ENCODE results near the gene RASGRF2.
A peak's percentile ranks its signal among the peaks of the same experiment; 100 is the strongest.

Gene RASGRF2

DNA sequence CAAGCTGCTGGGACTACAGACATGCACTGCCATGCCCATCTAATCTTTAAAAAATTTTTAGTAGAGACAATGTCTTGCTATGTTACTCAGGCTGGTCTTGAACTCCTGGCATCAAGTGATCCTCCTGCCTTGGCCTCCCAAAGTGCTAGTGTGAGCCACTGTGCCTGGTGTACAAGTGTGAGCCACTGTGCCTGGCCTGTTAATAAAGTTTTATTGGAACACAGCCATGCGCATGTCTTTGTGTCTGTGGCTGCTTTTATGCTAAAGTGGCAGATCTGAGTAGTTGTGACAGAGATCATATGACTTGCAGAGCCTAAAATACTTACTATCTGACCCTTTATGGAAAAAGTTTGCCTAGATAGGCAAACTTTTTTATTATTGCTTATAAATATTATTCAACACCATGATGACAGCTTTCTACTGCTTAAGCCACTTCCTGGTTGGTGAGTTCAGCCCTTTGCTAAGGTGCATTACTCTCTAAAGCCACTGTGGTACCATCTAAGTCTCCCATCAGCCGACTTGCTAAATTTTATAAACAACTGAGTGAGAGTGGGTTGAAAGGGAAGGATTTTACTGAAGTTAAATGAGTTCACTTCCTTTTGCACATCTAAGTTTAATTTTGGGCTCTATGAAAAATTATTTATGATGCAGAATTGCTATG, 133.5 kb downstream of the RASGRF2 start:
- no peak for FAIRE-seq
- TF ChIP-seq, protein P1, sequence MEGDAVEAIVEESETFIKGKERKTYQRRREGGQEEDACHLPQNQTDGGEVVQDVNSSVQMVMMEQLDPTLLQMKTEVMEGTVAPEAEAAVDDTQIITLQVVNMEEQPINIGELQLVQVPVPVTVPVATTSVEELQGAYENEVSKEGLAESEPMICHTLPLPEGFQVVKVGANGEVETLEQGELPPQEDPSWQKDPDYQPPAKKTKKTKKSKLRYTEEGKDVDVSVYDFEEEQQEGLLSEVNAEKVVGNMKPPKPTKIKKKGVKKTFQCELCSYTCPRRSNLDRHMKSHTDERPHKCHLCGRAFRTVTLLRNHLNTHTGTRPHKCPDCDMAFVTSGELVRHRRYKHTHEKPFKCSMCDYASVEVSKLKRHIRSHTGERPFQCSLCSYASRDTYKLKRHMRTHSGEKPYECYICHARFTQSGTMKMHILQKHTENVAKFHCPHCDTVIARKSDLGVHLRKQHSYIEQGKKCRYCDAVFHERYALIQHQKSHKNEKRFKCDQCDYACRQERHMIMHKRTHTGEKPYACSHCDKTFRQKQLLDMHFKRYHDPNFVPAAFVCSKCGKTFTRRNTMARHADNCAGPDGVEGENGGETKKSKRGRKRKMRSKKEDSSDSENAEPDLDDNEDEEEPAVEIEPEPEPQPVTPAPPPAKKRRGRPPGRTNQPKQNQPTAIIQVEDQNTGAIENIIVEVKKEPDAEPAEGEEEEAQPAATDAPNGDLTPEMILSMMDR (IDR thresholded peaks at IDR 0.05; ENCODE audit: insufficient read depth, missing control alignments): no peak
- no peak for DNase-seq (ENCODE audit: insufficient read length, low spot score)

DNA sequence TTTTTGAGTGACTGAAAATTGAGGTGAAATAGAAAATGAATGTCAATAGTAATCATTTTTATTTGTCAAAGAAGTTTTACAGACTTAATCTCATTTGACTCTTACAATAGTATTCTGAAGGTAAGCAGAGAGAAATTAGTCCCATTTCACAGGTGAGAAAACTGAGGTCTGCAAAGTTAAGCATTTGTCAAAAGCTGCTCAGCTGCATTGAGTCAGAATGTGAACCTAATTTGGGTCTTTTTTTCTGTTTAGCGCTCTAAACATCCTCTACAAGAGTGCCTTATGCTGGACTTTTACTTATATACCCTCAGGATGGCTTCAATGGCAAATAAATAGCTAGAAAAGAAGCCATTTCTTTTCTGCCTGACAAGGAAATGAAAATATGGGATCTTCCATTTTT, 135.7 kb downstream of the RASGRF2 start:
- DNase-seq (ENCODE audit: insufficient read length, low spot score) (no peak), FAIRE-seq (no peak)
- TF ChIP-seq, protein P1 (IDR thresholded peaks at IDR 0.05; ENCODE audit: insufficient read depth, missing control alignments): no peak

DNA sequence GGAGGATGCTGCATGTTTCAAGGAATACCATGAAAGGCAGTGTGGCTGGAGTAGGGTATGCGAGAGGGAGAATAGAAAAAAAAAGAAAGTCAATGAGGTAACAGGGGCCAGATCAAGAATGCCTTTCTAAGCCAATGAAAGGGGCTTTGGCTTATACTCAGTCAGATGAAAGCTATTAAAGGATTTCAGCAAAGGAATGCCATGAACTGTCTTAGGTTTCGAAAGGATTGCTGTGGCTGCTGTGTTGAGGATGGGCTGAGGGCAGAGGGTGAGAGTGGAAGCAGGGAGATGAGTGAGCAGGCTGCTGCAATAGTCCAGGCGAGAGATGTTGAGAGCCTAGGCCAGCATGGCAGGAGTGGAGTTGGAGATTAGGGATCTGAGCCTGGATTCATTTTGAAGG, 137.6 kb downstream of the RASGRF2 start:
- TF ChIP-seq, protein P1 (IDR thresholded peaks at IDR 0.05; ENCODE audit: insufficient read depth, missing control alignments): no peak
- peak; percentile 91 for FAIRE-seq
- no peak for DNase-seq (ENCODE audit: insufficient read length, low spot score)

DNA sequence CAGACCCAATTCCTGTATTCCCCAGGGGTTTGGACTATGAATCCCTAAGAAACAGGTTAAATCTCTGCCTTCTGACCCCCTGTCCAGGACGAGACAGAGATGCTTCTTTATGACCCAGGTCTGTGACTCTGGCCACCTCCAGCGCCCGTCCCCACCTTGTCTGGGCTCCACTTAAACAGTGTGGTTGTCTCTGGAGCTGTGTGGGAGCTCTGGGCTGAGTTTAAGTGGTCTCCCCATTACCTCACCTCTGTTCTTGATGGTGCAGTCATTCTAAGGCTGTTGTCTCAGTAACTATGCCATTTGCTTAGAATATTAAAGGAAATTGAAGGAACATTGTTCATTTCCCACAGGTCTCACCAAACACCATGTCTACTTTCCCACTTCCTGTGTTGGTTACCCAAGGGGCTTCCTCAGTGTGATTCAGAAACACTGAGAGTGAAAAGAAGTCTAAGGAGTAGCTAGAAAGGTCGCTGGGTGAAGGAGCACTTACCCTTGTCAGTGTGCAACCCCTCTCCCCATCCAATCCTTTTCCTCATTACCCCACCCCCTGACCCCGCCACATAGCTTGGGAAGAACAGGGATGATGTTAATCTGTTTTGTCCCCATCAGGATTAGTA, 145.2 kb downstream of the RASGRF2 start:
- FAIRE-seq (no peak), DNase-seq (ENCODE audit: insufficient read length, low spot score) (no peak)
- TF ChIP-seq, protein P1 (IDR thresholded peaks at IDR 0.05; ENCODE audit: insufficient read depth, missing control alignments): no peak

DNA sequence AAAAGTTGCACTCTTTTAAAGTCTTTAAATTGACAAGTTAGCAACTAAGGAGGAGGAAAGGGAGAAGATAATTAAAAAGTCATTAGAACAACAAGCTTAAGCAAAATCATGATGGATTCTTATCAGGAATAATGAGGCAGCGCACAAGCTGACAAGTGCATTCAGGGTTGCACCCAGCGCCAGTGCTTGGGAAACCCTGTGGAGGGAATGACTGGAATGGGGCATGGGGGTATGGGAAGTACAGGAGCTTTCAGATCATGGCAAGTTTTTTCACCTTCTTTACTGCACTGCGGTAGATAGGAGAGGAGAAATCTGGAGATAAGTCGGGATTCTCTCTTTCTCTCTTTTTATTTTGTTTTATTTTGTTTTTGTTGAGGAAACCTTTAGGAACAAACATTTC, 155.1 kb downstream of the RASGRF2 start:
- TF ChIP-seq, protein P1 (IDR thresholded peaks at IDR 0.05; ENCODE audit: insufficient read depth, missing control alignments): no peak
- FAIRE-seq (no peak), DNase-seq (ENCODE audit: insufficient read length, low spot score) (no peak)

DNA sequence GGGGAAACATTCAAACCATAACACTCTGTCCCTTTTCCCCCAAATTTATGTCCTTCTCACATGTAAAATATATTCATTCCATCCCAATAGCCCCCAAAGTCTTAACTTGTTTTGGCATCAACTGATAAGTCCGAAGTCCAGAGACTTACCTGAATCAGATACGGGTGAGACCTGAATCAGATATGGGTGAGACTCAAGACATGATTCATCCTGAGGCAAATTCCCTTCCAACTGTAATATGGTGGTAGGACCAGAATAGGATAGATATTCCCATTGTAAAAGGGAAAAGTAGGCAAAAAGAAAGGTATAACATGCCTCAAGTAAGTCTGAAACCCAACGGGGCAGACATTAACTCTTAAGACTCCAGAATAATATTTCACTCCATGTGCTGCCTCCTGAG, 157.4 kb downstream of the RASGRF2 start:
- no peak for FAIRE-seq
- TF ChIP-seq, protein P1 (IDR thresholded peaks at IDR 0.05; ENCODE audit: insufficient read depth, missing control alignments): no peak
- DNase-seq (ENCODE audit: insufficient read length, low spot score): no peak

DNA sequence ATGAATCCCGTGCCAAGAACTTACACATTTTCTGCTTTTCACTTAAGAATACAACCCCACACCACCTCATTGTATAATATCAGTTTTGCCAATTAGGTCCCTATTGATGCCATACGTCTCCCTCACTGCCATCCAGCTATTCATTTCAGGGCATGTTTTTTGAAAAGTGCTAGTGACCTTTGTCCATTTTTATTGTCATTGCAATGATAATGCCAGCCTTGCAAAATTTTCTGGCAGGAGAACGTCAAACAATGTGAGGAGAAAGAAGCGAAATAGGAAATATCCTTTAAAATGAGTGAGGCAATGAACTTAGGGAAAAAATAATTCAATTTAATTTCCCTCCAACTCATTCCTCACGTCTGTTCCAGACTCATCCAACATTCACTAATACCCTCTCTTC, 161.1 kb downstream of the RASGRF2 start:
- DNase-seq (ENCODE audit: insufficient read length, low spot score) (no peak), FAIRE-seq (no peak)
- TF ChIP-seq, protein P1 (IDR thresholded peaks at IDR 0.05; ENCODE audit: insufficient read depth, missing control alignments): no peak

All from D721Med (cell line).